ENCODE data around the gene A1BG. TPM values are rescaled to one million over a fixed set of nuclear protein-coding genes. Genes with fewer than 3 reads are reported as not detected.

A1BG gene
- total RNA-seq, 1 experiment from 2014 or later = 47.4 TPM

DNA sequence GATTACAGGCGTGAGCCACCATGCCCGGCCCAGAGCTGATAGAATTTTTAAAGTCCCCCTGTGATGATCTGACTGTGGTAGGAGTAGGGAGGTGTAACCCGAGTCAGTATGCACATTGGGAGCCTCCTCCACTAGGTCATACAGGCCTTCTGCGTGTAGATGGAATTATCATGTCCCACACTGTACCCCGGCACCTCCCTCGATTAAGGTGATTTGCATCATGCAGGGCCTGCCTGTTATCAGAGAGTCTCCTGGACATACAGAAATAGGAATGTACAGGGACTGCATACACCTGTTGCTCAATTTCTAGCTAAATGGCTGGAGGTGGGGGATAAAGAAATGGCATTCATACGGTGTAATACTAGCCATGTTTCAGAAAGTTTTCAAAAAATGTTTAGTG, 49.0 kb downstream of the A1BG start:
- in situ Hi-C loops (cut with HindIII; ENCODE audit: low pct_unique_long_range_greater_than_20kb, low sequenced_read_pairs) (no loop called here), intact Hi-C loops (cut with micrococcal nuclease; ENCODE audit: unreplicated experiment) (no loop called here)
- Histone ChIP-seq H3K9me3 (ENCODE audit: control insufficient read depth, insufficient read depth, low read depth, low read length) (no peaks in the 10 kb centered on the region), H3K4me1 (ENCODE audit: control insufficient read depth, insufficient read depth, low read length) (peaks cover 14% of the 10 kb centered on the region), H3K4me3 (ENCODE audit: low read depth in 2 of 2, low read length in 2 of 2) (peak overlapping the region; percentile 89 to 95), H3K27me3 (ENCODE audit: control insufficient read depth, insufficient read depth, low read length) (no peaks in the 10 kb centered on the region), H3K36me3 (ENCODE audit: control insufficient read depth, insufficient read depth, low read length) (peaks cover 28% of the 10 kb centered on the region), H3K27ac (ENCODE audit: low read length) (peak overlapping the region; percentile 91)
- TF ChIP-seq TCF7L2 (IDR thresholded peaks at IDR 0.05; ENCODE audit: low read depth, low read length) = no peak
- TF ChIP-seq, protein P1, sequence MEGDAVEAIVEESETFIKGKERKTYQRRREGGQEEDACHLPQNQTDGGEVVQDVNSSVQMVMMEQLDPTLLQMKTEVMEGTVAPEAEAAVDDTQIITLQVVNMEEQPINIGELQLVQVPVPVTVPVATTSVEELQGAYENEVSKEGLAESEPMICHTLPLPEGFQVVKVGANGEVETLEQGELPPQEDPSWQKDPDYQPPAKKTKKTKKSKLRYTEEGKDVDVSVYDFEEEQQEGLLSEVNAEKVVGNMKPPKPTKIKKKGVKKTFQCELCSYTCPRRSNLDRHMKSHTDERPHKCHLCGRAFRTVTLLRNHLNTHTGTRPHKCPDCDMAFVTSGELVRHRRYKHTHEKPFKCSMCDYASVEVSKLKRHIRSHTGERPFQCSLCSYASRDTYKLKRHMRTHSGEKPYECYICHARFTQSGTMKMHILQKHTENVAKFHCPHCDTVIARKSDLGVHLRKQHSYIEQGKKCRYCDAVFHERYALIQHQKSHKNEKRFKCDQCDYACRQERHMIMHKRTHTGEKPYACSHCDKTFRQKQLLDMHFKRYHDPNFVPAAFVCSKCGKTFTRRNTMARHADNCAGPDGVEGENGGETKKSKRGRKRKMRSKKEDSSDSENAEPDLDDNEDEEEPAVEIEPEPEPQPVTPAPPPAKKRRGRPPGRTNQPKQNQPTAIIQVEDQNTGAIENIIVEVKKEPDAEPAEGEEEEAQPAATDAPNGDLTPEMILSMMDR (IDR thresholded peaks at IDR 0.05) = no peak
- no peak for TF ChIP-seq POLR2AphosphoS5 (IDR thresholded peaks at IDR 0.05; ENCODE audit: low read depth, low read length)
- TF ChIP-seq SIN3A (IDR thresholded peaks at IDR 0.05; ENCODE audit: borderline replicate concordance, insufficient read depth, low read depth, low read length) = no peak
- TF ChIP-seq REST (IDR thresholded peaks at IDR 0.05; ENCODE audit: insufficient read depth in 1 of 2, low read depth in 2 of 2, low read length in 1 of 2) = no peak
- CTCF ChIA-PET = no interaction called here
- POLR2A ChIA-PET = no interaction called here
- DNase-seq (ENCODE audit: low read depth, low spot score) (no peak), ATAC-seq (no peak)
- BruUV-seq (replicated peaks) = no TSS peak

- TF ChIP-seq SIN3A (IDR thresholded peaks at IDR 0.05; ENCODE audit: borderline replicate concordance, insufficient read depth, low read depth, low read length) = no peak
- TF ChIP-seq, protein P1 (IDR thresholded peaks at IDR 0.05) = no peak
- no peak for TF ChIP-seq TCF7L2 (IDR thresholded peaks at IDR 0.05; ENCODE audit: low read depth, low read length)
- no peak for TF ChIP-seq POLR2AphosphoS5 (IDR thresholded peaks at IDR 0.05; ENCODE audit: low read depth, low read length)
- peak; percentile 72 to 77 for TF ChIP-seq REST (IDR thresholded peaks at IDR 0.05; ENCODE audit: insufficient read depth in 1 of 2, low read depth in 2 of 2, low read length in 1 of 2)
- POLR2A ChIA-PET = no interaction called here
Measured at GRCh38 chr19:58300620-58301019, 52.7 kb downstream of the A1BG start.

More at GRCh38 chr19:58300620-58301019, 52.7 kb downstream of the A1BG start:
- Histone ChIP-seq H3K9me3 (ENCODE audit: control insufficient read depth, insufficient read depth, low read depth, low read length) (peaks cover 7% of the 10 kb centered on the region; the same call in 1 of the 2 replicates), H3K27me3 (ENCODE audit: control insufficient read depth, insufficient read depth, low read length) (no peaks in the 10 kb centered on the region), H3K27ac (ENCODE audit: low read length) (no peak overlapping the region), H3K4me1 (ENCODE audit: control insufficient read depth, insufficient read depth, low read length) (peaks cover 5% of the 10 kb centered on the region; the same call in 1 of the 2 replicates), H3K36me3 (ENCODE audit: control insufficient read depth, insufficient read depth, low read length) (peaks cover 3% of the 10 kb centered on the region), H3K4me3 (ENCODE audit: low read depth in 2 of 2, low read length in 2 of 2) (no peak overlapping the region)
- ATAC-seq = no peak
- in situ Hi-C loops (cut with HindIII; ENCODE audit: low pct_unique_long_range_greater_than_20kb, low sequenced_read_pairs) = no loop called here
- CTCF ChIA-PET = no interaction called here
- no TSS peak for BruUV-seq (replicated peaks)
- intact Hi-C loops (cut with micrococcal nuclease; ENCODE audit: unreplicated experiment) = no loop called here
- DNase-seq (ENCODE audit: low read depth, low spot score) = no peak

Measured in Panc1 (cell line).